Measurements from ENCODE around the gene MFN1. TPM values are rescaled to one million over a fixed set of nuclear protein-coding genes. Genes with fewer than 3 reads are reported as not detected.

MFN1 gene
- total and polyA plus RNA-seq, 2 of the 13 experiments (the other 11 are each of a cell fraction or from before 2014, with no cell fraction given), result 25.2 to 37.5 TPM

- TF ChIP-seq NR0B2 (CRISPR knock-in tag; IDR thresholded peaks at IDR 0.05), result no peak; the same call in 1 of the 2 replicates
- TF ChIP-seq NCOR1 (IDR thresholded peaks at IDR 0.05; ENCODE audit: borderline replicate concordance, low read length), result no peak
- TF ChIP-seq POLR2A (IDR thresholded peaks at IDR 0.05; ENCODE audit: insufficient read depth in 1 of 2, low read depth in 2 of 2, low read length in 2 of 2), result peak; percentile 51 to 69; a peak in 1 of 4 replicates
- TF ChIP-seq ZBTB10 (CRISPR knock-in tag; IDR thresholded peaks at IDR 0.05; ENCODE audit: borderline replicate concordance), result no peak; the same call in 1 of the 2 replicates
- no peak for TF ChIP-seq CBX1 (IDR thresholded peaks at IDR 0.05; ENCODE audit: low read depth)
- TF ChIP-seq ZBTB37 (CRISPR knock-in tag; IDR thresholded peaks at IDR 0.05), result peak; percentile 39; the same call in 1 of the 2 replicates
- no peak for TF ChIP-seq KLF9 (CRISPR knock-in tag; IDR thresholded peaks at IDR 0.05; ENCODE audit: low read depth)
- TF ChIP-seq ZNF552 (CRISPR knock-in tag; IDR thresholded peaks at IDR 0.05; ENCODE audit: borderline replicate concordance), result peak; percentile 75; the same call in 1 of the 2 replicates
- TF ChIP-seq ZNF331 (CRISPR knock-in tag; IDR thresholded peaks at IDR 0.05), result peak; percentile 69; the same call in 1 of the 2 replicates
- TF ChIP-seq ATF6 (CRISPR knock-in tag; conservative IDR thresholded peaks at IDR 0.05), result no peak
- no peak; the same call in 1 of the 2 replicates for TF ChIP-seq KDM2A (CRISPR knock-in tag; IDR thresholded peaks at IDR 0.05; ENCODE audit: borderline replicate concordance, low read depth)
- TF ChIP-seq ZSCAN30 (CRISPR knock-in tag; IDR thresholded peaks at IDR 0.05), result no peak; the same call in 1 of the 2 replicates
- TF ChIP-seq SMYD3 (CRISPR knock-in tag; IDR thresholded peaks at IDR 0.05), result peak; percentile 71; the same call in 1 of the 2 replicates
- peak; percentile 54; the same call in 1 of the 2 replicates for TF ChIP-seq PHF20 (CRISPR knock-in tag; IDR thresholded peaks at IDR 0.05)
Observed at GRCh38 chr3:179322286-179323196, 25.0 kb upstream of the MFN1 start, which contains the start of gene ZNF639 (continued).
